Fibroblast of villous mesenchyme (primary cell): ENCODE results near the gene INSR. TPM values are rescaled to one million over a fixed set of nuclear protein-coding genes. Genes with fewer than 3 reads are reported as not detected.

Experiments used
- DNase-seq: peaks from one replicate; pipeline ENCODE4 v3.0.0-alpha.2; 2010; ENCODE audit warnings: low read depth
- H3K4me3 ChIP-seq: 2 replicates; pipeline ENCODE4 v1.5.1; 2011; ENCODE audit warnings: low read depth, mild to moderate bottlenecking, low read length
- total RNA-seq: library from RNA; depleted of rRNA; stranded (reverse); fragments of >200 nt; gene quantifications from 2 replicates; pipeline ENCODE4 v1.2.3, GENCODE V29; 2012
- TF ChIP-seq, protein P1 (sequence below): IDR thresholded peaks from 2 replicates; pipeline ENCODE4 v1.5.1; 2012; ENCODE audit warnings: low read depth, mild to moderate bottlenecking, low read length; ENCODE audit not compliant: insufficient read depth

The INSR gene
- total RNA-seq, 1 donor: 3.0 TPM

DNA sequence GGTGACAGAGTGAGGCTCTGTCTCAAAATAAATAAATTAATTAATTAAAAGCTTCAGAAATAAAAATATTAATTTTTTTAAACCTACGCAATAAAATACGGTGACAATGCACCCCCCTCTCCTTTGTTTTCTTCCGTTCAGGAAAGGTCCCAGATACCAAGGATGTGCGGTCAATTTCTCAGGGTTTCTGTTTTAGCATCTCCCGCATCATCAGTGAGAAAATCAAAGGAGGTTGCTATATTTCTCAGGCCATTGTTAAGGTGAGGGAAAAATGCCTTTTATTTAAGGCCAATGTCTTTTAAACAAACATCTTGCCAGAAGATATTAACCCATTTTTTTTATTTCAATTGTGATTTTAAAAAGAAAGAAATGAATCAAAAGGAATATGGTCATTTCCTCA lies 111.7 kb downstream of the INSR start:
- peak; percentile 44 for DNase-seq
- TF ChIP-seq, protein P1, sequence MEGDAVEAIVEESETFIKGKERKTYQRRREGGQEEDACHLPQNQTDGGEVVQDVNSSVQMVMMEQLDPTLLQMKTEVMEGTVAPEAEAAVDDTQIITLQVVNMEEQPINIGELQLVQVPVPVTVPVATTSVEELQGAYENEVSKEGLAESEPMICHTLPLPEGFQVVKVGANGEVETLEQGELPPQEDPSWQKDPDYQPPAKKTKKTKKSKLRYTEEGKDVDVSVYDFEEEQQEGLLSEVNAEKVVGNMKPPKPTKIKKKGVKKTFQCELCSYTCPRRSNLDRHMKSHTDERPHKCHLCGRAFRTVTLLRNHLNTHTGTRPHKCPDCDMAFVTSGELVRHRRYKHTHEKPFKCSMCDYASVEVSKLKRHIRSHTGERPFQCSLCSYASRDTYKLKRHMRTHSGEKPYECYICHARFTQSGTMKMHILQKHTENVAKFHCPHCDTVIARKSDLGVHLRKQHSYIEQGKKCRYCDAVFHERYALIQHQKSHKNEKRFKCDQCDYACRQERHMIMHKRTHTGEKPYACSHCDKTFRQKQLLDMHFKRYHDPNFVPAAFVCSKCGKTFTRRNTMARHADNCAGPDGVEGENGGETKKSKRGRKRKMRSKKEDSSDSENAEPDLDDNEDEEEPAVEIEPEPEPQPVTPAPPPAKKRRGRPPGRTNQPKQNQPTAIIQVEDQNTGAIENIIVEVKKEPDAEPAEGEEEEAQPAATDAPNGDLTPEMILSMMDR: no peak
- no peak overlapping the region for H3K4me3 ChIP-seq

DNA sequence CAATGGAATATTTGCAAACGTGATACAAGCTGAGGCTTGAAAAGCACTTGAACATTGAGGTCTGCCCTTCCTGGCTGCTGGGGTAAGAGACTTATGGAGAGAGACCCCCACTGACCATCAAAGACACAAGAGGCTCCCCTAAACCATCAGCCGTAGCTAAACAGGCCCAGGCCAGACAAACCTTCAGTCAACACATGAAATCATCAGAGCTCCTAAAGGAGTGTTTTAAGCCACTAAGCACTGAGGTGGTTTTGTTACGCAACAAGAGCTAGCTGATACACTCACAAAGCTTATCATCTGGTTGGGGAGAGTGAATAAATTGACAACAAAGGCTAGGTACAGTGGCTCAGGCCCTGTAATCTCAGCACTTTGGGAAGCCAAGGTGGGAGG lies 114.3 kb downstream of the INSR start:
- TF ChIP-seq, protein P1: no peak
- no peak overlapping the region for H3K4me3 ChIP-seq
- no peak for DNase-seq

DNA sequence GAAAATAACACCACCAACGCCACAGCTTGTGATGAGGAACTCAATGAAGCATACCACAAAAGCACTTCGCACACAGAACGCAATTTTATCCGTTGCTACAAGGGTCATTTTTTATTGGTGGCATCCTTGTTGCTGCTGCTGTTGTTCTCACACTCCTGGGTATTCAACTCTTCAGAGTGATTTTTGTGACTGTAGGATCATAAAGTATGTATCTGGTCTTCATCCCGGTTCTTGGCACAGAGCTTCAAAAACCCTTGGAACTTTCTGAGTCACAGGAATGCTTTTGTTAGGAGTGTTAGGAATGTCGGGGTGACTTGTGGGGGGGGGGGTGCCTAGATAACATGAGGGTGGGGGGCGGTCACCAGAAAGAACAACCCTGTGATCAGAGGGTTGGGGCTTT lies 116.3 kb downstream of the INSR start:
- peak; percentile 89 for DNase-seq
- TF ChIP-seq, protein P1: no peak
- H3K4me3 ChIP-seq: no peak overlapping the region

DNA sequence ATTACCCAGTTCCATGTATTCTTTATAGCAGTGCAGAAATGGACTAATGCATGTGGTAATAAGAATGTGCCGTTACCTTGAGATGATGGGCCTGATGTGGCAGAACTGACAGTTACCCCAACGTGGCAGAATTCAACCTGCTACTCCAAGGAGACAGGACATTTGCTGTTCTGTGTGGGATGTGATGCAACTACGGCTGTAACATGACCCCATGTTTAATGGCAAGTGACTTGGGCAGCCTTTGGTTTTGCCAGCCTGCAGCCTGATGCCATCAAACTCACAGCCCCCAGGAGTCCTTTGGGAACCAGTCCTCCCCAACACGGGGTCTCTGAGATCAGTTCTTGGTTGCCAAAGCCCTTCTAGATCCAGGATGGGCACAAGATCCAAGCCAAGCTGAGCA lies 117.4 kb downstream of the INSR start:
- DNase-seq: no peak
- TF ChIP-seq, protein P1: no peak
- H3K4me3 ChIP-seq: no peak overlapping the region

DNA sequence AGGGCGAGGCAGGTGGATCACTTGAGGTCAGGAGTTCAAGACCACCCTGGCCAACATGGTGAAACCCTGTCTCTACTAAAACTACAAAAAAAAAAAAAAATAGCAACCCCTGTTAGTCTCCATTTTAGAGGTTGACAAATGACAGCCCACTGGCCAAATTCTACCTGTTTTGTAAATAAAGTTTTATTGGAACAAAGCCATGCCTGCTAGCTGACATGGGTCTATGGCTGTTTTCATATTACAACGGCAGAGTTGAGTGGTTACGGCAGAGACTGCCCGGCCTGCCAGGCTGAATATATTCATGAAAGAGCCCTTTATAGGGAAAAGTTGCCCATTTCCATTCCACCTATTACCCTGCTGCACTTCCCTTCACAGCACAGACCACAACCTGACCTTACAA lies 121.4 kb downstream of the INSR start:
- TF ChIP-seq, protein P1: no peak
- H3K4me3 ChIP-seq: no peak overlapping the region
- no peak for DNase-seq

DNA sequence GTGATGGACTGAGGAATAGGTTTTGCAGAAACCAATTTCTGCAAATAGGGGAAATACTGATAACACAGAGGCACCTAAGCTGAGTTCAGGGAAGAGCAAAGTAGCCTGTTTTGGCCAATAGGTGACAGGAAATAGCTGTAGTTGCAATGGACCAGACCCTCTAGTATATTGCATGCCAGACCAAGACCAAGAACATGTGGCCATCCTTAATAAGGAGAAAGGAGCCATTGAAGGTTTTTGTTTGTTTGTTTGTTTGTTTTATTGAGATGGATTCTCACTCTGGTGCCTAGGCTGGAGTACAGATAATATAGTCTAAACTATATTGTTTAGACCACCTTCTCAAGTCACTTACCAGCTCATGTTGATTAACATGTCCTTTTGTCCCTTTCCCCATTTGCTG lies 123.2 kb downstream of the INSR start:
- DNase-seq: no peak
- TF ChIP-seq, protein P1: no peak
- H3K4me3 ChIP-seq: no peak overlapping the region

DNA sequence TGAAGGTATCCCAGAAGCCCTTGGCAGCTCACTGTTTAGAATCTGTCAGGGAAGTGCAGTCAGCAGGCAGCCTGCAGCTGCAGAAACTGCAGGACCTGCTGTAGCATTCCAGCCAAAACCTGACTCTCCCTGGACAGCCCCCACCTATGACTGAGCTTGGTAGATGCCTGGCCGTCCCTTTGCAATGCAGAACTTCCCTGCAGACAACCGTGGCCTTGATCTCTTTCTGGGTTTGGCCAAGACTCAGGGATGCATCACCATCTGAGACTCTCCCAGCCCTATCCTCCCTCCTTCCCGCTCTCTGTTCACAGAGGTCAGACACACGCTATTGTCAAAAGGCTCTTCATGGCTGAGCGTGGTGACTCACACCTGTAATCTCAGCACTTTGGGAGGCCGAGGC lies 125.3 kb downstream of the INSR start:
- no peak for DNase-seq
- TF ChIP-seq, protein P1: no peak
- no peak overlapping the region for H3K4me3 ChIP-seq
